ENCODE measurements around the gene MYCN.

The MYCN gene

DNA sequence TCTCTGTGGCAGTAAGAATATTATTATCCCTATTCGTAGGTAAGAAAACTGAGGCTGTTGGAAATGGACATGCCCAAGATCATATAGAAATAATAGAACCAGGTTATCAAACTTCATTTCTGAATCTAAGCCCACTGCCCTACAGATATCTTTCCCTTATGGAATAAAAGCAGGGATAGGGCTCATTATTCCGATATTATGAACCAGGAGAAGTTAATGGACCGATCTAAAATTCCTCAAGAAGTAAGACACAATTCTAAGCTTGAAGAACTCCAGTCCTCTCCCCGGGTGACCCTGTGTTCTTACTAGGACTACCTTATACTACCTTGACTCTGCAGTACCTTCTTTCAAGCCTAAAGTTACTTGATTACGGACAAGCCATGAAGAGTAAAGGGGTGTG is 8.4 kb upstream of the MYCN start:
- DNase-seq (ENCODE audit: extremely low spot score), result no peak
- POLR2A ChIA-PET, result no interaction called here
- CTCF ChIA-PET, result no interaction called here
- TF ChIP-seq SP1 (IDR thresholded peaks at IDR 0.05), result no peak
- TF ChIP-seq ARNT (IDR thresholded peaks at IDR 0.05), result no peak
- TF ChIP-seq CTBP1 (IDR thresholded peaks at IDR 0.05; ENCODE audit: borderline replicate concordance), result no peak
- no peak for TF ChIP-seq TARDBP (IDR thresholded peaks at IDR 0.05)
- no peak for TF ChIP-seq FOXK2 (IDR thresholded peaks at IDR 0.05)
- TF ChIP-seq FOXM1 (IDR thresholded peaks at IDR 0.05; ENCODE audit: borderline replicate concordance), result no peak
- TF ChIP-seq, protein P1, sequence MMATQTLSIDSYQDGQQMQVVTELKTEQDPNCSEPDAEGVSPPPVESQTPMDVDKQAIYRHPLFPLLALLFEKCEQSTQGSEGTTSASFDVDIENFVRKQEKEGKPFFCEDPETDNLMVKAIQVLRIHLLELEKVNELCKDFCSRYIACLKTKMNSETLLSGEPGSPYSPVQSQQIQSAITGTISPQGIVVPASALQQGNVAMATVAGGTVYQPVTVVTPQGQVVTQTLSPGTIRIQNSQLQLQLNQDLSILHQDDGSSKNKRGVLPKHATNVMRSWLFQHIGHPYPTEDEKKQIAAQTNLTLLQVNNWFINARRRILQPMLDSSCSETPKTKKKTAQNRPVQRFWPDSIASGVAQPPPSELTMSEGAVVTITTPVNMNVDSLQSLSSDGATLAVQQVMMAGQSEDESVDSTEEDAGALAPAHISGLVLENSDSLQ (IDR thresholded peaks at IDR 0.05), result no peak

DNA sequence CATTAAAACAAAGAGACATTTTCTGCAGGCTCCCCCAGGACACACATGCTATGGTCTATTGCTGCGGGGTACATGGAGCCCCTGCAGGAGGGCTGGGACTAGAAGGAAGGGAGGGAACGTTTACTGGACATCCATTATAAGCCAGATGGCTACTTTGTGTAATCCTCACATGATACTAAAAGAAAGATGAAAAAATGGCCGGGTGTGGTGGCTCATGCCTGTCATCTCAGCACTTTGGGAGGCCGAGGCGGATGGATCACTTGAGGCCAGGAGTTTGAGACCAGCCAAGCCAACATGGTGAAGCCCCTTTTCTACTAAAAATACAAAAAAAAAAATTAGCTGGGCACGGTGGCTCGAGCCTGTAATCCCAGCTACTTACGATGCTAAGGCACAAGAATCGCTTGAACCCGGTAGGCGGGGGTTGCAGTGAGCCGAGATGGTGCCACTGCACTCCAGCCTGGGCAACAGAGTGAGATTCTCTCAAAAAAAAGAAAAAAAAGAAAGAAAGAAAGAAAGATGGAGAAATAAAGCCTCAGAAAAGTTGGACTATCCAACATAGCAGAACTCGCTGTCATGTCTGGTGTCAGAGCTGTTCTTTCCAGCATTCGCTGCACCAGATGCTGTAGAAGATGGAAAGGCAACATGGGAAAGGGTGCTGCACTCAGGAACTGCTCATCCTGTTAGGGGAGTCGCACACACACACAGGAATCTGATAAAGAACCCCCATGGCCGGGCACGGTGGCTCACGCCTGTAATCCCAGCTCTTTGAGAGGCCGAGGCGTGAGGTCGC is 7.8 kb upstream of the MYCN start:
- ChIA-PET CTCF (no interaction called here), POLR2A (no interaction called here)
- no peak for DNase-seq (ENCODE audit: extremely low spot score)
- TF ChIP-seq FOXA1 (IDR thresholded peaks at IDR 0.05) (no peak), HDGF (IDR thresholded peaks at IDR 0.05; ENCODE audit: borderline replicate concordance) (no peak), LEF1 (IDR thresholded peaks at IDR 0.05; ENCODE audit: borderline replicate concordance) (no peak), ZNF384 (IDR thresholded peaks at IDR 0.05) (no peak), SUZ12 (IDR thresholded peaks at IDR 0.05) (no peak), CTBP1 (IDR thresholded peaks at IDR 0.05; ENCODE audit: borderline replicate concordance) (no peak), BHLHE40 (IDR thresholded peaks at IDR 0.05; ENCODE audit: borderline replicate concordance) (no peak), SP1 (IDR thresholded peaks at IDR 0.05) (no peak), FOXM1 (IDR thresholded peaks at IDR 0.05; ENCODE audit: borderline replicate concordance) (no peak), ELF4 (IDR thresholded peaks at IDR 0.05) (no peak), NFRKB (IDR thresholded peaks at IDR 0.05) (no peak), ARNT (IDR thresholded peaks at IDR 0.05) (no peak)
- TF ChIP-seq, protein P1 (IDR thresholded peaks at IDR 0.05), result no peak

DNA sequence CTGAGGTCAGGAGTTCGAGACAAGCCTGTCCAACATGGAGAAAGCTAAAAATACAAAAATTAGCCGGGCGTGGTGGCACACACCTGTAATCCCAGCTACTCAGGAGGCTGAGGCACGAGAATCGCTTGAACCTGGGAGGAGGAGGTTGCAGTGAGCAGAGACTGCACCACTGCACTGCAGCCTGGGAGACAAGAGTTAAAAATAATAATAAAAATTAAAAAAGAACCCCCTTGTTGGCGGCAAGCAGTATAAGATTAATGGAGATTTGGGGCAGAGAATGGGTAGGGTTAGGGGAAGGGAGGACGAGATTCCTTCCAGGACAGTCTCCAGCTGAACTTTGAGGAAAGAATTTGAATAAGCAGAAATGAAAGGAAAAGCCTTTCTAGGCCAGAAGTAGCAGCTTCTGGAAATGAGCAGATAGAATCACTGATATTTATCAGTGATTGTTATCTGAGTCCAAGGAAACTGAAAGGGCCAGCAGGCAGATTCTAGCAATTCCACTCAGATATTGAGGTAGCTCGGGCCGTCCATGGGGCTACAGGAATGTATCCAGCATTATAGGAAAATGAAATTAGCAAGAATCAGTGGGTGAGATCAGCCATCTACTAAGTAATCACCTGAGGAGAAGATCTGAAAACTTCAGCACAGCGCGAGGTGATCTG is 7.0 kb upstream of the MYCN start:
- TF ChIP-seq ARNT (IDR thresholded peaks at IDR 0.05) (no peak), FOXA1 (IDR thresholded peaks at IDR 0.05) (no peak), NFRKB (IDR thresholded peaks at IDR 0.05) (no peak), BHLHE40 (IDR thresholded peaks at IDR 0.05; ENCODE audit: borderline replicate concordance) (no peak), SP1 (IDR thresholded peaks at IDR 0.05) (no peak), ZNF384 (IDR thresholded peaks at IDR 0.05) (no peak), HDGF (IDR thresholded peaks at IDR 0.05; ENCODE audit: borderline replicate concordance) (no peak), ELF4 (IDR thresholded peaks at IDR 0.05) (no peak), LEF1 (IDR thresholded peaks at IDR 0.05; ENCODE audit: borderline replicate concordance) (no peak), FOXM1 (IDR thresholded peaks at IDR 0.05; ENCODE audit: borderline replicate concordance) (no peak), TARDBP (IDR thresholded peaks at IDR 0.05) (no peak), FOXK2 (IDR thresholded peaks at IDR 0.05) (no peak)
- TF ChIP-seq, protein P1 (IDR thresholded peaks at IDR 0.05), result no peak
- POLR2A ChIA-PET, result no interaction called here
- DNase-seq (ENCODE audit: extremely low spot score), result no peak
- CTCF ChIA-PET, result no interaction called here

DNA sequence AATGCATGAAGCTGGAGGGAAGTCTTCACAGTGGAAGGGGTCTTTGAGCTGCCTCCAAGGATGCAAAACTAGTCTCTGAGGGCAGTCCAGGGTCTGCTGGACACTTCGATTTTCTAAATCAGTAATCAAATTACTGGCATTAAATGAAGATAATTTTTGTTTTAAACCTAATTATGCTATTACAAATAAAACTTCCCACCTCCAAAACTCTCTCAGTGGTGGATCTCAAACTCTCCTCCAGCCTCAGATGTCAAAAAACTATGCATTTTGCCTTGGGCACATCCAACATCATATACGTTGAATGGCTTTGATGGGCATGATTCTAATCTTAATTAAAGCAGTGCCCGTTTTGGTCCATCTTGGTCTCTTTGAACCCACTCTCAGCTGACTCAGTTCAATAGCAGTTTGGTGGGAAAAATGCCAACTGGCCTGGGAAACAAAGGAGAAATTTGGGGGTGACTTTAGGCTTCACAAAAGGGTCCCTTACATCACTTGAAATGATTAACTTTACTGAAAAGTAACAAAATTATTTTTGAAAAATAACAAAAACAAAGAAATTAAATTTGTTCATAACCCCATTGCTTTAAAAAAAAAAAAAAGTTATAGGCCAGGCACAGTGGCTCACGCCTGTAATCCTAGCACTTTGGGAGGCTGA is 5.9 kb upstream of the MYCN start:
- no peak for TF ChIP-seq ZNF384 (IDR thresholded peaks at IDR 0.05)
- TF ChIP-seq FOXA1 (IDR thresholded peaks at IDR 0.05), result no peak
- TF ChIP-seq TARDBP (IDR thresholded peaks at IDR 0.05), result no peak
- TF ChIP-seq FOXK2 (IDR thresholded peaks at IDR 0.05), result no peak
- TF ChIP-seq BHLHE40 (IDR thresholded peaks at IDR 0.05; ENCODE audit: borderline replicate concordance), result no peak
- no peak for TF ChIP-seq FOXM1 (IDR thresholded peaks at IDR 0.05; ENCODE audit: borderline replicate concordance)
- TF ChIP-seq ELF4 (IDR thresholded peaks at IDR 0.05), result no peak
- TF ChIP-seq SP1 (IDR thresholded peaks at IDR 0.05), result no peak
- TF ChIP-seq NFRKB (IDR thresholded peaks at IDR 0.05), result no peak
- no peak for TF ChIP-seq ARNT (IDR thresholded peaks at IDR 0.05)
- TF ChIP-seq LEF1 (IDR thresholded peaks at IDR 0.05; ENCODE audit: borderline replicate concordance), result no peak
- TF ChIP-seq L3MBTL2 (conservative IDR thresholded peaks at IDR 0.05), result no peak
- TF ChIP-seq SUZ12 (IDR thresholded peaks at IDR 0.05), result no peak
- TF ChIP-seq, protein P1 (IDR thresholded peaks at IDR 0.05), result no peak
- no peak for TF ChIP-seq CTBP1 (IDR thresholded peaks at IDR 0.05; ENCODE audit: borderline replicate concordance)
- TF ChIP-seq HDGF (IDR thresholded peaks at IDR 0.05; ENCODE audit: borderline replicate concordance), result no peak
- ChIA-PET POLR2A (no interaction called here), CTCF (no interaction called here)
- no peak for DNase-seq (ENCODE audit: extremely low spot score)

DNA sequence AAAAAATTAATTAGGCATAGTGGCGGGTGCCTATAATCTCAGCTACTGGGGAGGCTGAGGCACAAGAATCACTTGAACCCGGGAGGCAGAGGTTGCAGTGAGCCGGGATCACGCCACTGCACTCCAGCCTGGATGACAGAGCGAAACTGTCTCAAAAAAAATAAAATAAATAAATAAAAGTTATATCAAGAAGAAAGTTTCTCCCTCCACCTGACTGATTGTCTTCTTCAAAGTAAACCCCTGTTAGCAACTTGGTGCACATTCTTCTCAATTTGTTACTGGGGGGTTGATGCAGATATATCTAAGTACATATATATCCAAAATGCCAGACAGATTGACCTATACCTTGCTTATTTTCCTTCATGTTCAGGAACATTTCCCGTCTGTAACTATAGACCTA is 5.2 kb upstream of the MYCN start:
- POLR2A ChIA-PET, result no interaction called here
- CTCF ChIA-PET, result no interaction called here
- TF ChIP-seq TARDBP (IDR thresholded peaks at IDR 0.05) (no peak), ARNT (IDR thresholded peaks at IDR 0.05) (no peak), FOXK2 (IDR thresholded peaks at IDR 0.05) (no peak), FOXA1 (IDR thresholded peaks at IDR 0.05) (no peak)
- DNase-seq (ENCODE audit: extremely low spot score), result no peak
